GM18498 (cell line): Measurements from ENCODE around the gene RIMBP2.

Experiments
- ATAC-seq: cut with Tn5 transposase; IDR thresholded peaks from one replicate; pipeline ENCODE4 v1.9.1; 2021; ENCODE audit warnings: mild to moderate bottlenecking, moderate library complexity; ENCODE audit not compliant: unreplicated experiment

RIMBP2 gene

GRCh38 chr12:130448044-130448821 lies 267.9 kb downstream of the RIMBP2 start:
- ATAC-seq: no peak

DNA sequence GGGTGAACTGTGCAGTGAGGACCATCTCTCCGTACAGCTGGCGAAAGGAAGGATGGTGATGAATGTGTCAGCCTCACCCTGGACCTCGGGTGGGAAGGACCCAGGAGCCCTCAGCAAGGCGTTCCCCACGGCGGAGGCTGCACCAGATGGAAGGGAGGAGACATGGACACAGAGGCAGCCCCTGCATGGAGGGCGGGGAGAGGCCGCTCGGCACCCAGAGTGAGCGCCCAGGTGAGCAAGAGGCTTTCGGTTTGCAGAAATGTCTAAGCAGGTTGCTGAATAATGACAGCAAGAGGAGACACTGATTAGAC lies 268.5 kb downstream of the RIMBP2 start:
- no peak for ATAC-seq

DNA sequence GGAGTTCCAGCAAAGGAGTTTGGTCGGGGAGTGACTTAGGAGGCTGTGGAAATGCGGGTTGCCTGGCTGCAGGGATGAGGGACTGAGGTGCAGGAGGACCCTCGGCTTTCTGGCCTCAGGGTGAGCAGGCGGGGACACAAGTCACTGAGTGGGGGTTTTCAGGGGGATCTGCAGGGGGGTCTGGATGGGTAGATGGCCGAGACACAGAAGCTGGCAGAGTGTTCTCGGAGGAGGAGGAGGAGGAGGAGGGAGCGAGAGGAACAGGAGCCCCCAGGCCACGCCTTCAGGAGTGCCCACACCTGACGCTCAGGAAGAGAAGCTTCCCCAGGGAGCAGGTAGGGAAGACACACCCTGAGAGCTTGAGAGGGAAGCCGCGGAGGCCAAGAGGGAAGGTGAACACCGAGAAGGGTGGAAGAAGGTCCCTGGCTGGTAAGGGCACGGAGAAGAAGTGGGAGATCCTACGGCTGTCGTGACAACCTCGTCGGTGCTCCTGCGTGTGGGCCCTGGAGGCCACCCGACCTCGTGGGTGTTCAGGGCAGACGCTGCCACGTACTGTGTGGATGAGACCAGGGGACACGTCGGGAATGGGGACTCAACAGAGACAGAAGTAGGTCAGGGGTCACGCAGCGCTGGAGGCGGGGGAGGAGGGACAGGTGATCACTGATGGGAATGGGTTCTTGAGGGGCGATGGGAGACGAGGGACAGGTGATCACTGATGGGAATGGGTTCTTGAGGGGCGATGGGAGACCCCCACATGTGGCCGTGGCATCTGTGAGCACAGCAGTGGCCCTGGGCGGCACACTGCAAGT lies 269.0 kb downstream of the RIMBP2 start:
- no peak for ATAC-seq

GRCh38 chr12:130444986-130445385 lies 271.1 kb downstream of the RIMBP2 start:
- ATAC-seq: no peak

DNA sequence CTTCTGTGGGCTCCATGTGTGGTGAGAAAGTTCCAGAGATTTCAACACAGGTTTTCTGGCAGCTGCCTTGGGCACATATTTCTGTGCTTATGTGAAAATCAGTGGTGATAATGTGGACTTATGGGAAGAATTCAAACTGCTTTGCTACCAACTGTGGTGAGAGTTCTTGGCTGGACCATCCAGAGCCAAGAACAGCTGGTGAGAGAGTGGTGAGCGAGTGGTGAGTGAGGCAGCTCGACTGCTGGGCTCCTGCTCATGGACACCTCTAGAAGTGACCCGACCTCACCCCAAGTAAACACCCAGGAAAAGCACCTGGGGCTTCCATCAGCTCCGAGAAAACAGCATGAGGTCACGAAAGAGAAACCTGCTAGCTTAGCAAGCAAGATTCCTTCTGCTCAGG lies 272.0 kb downstream of the RIMBP2 start:
- ATAC-seq: no peak

DNA sequence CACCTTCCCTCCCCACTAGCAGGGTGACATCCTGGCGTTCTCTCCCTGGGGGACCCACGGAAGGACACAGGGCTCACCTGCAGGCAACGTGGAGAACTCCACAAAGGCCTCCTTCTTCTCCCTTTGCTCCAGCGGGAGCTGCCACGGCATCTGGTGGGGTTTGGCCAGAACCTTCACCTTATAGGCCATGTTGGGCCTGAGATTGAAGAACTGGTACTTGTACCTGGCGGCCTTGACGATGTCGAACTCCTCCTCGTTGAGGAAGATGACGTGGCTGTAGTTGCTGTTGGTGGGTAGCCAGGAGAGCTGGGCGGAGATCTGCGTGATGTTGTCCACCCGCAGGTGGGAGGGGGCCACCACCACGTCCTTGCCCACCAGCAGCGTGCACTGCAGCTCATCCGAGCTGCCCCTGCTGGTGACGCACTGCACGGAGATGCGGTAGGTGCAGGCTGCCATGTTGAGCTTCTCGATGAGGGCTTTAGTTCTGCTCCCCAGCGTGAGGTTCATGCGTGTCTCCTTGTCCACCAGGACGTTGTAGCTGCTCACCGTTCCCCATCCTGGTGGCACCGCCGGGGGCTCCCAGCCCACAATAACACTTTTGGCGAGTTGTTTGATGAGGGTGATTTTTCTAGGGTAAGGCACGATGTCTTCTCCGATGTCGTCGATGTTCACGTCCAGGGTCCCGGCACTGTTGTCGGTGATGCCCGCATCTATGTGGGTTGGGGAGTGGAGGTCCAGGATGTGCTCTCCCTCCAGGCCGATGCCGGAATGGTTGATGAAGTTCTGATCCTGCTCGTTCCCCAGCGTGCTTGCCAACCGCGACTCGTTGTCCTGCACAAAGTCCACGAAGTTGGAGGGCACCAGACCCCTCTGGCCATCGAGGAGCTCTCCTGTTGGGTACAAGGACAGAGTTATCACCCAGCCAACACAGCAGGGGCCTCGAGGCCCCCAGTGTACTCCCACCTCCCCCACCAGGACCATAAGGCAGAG lies 274.0 kb downstream of the RIMBP2 start:
- no peak for ATAC-seq

- no peak for ATAC-seq
Observed at GRCh38 chr12:130440411-130441080, 275.6 kb downstream of the RIMBP2 start.

- ATAC-seq: no peak
Observed at GRCh38 chr12:130439250-130439649, 276.8 kb downstream of the RIMBP2 start.

DNA sequence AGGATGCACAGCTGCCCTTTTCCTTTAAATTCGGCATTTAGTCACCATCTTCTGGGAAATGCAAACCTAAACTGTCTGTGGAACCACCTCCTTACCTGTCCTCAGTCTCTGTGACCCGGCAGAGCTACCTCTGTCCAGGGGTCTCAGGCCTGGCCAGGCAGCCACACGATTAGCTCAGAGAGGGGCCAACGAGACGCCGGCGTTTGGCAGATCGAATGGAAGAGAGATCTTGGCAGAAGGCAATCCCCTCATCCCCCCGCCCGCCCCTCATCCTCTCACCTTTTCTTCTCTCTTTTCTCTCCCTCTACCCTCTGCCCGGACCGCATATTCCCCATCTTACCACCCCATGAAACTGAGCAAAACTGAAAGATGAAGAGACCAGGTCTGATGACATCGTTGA lies 277.4 kb downstream of the RIMBP2 start:
- ATAC-seq: no peak

DNA sequence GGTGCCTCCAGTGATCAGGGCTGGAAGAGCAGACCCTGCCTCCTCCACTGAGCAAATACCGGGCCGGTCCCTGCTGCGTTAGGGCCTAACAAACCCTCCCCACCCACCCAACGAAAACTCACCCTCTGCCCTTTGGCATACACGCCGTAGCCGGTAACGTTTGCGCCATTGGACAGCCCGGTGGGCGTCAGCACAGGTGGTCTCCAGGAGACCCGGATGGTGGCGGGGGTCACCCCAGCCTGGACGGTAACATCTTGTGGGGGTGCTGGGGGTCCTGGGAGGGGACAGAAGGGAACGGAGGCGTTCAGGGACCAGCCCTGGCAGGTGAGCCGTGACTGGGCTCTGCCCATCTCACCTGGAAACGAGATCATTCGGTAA lies 277.9 kb downstream of the RIMBP2 start:
- ATAC-seq: no peak

GRCh38 chr12:130437555-130438242 lies 278.4 kb downstream of the RIMBP2 start:
- no peak for ATAC-seq

GRCh38 chr12:130436741-130437501 lies 279.2 kb downstream of the RIMBP2 start:
- ATAC-seq: no peak

- no peak for ATAC-seq
Observed at GRCh38 chr12:130435826-130436225, 280.3 kb downstream of the RIMBP2 start.

DNA sequence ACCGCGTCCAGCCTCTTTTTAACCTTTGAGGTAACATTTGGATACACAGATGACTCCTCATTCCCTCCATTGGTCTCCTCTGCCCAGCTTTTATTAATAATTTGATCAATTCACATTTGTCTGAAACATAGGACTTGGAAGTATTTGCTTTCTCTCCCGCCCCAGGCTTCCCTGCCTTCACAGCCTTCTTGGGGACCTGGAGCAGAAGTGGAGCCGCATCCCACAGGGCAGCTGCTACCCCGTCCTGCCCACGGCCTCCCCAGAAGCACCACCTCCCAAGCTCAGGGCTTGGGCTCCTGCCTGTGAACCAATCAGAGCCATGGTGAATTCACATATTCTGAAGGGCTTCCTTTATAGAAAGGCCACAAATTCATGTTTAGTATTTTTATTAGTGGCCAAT lies 280.8 kb downstream of the RIMBP2 start:
- no peak for ATAC-seq

DNA sequence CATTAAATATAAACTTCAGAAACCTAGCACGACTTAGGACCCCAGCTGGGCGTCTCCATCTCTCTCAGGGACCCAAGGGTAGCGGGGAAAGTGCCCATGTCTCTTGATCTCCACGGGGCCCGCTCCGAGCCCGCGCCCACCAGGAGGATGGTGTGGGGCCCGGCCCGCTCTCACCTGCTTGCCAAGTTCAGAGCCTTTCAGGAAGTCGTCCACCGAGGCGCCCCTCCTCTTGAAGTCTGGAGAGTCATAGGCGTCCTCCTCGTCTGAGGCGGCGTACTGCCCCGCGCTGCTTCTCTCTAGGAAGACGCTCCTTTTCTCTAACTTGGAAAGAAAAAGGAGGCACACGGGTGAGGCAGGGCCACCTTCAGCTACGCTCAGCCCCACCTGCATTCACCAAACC lies 281.5 kb downstream of the RIMBP2 start:
- ATAC-seq: no peak

GRCh38 chr12:130433834-130434233 lies 282.3 kb downstream of the RIMBP2 start:
- ATAC-seq: no peak

DNA sequence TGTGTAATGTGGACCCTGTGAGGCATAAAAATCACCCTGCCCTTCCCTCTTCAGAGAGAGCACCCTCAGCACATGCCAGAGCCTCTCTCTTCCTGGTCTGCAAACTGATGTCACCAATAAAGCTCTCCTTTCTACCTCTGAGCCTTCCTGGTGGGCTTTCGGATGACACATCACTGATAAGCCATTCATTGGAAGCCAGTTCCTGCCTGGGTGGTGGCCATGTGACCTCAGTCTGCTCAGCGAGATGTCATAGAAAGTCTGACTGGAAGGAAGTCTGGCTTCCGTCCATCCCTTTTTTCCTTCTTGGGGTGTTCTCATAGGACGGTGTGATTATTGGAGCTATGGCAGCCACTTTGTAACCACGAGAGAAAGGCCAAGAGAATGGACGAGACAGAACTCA lies 282.7 kb downstream of the RIMBP2 start:
- no peak for ATAC-seq

DNA sequence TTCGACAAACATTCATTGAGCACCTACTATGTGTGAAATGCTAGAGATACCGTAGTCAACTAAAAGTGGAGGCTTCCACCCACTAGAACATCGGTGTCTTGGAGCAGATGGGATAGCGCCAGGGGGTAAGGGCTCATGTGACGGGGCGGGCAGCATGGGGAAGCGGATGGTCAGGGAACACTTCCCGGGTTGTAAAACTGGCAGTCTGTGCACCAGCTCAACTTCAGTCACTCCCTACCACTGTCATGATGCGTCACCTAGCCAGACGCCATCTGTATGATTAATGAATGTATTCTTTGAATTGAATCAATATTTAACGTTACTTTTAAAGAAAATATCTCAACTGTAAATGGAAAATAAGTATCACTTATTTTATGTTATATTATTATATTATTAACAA lies 284.9 kb downstream of the RIMBP2 start:
- no peak for ATAC-seq
